NOMO-1 treated with DMSO at 0.1 percent for 48 hours (cell line): ENCODE data around the gene PRKCD.
"Not testable (repeated sequence)": the region's sequence is repeated elsewhere in the genome, so short reads cannot be mapped to it uniquely, and the experiment has no call there.

Experiments
- DNase-seq: peaks from one replicate; lab custom pipeline; 2025; ENCODE audit not compliant: unreplicated experiment; lab: John Stamatoyannopoulos, UW

PRKCD gene

GRCh38 chr3:53139906-53140846 is 20.8 kb upstream of the PRKCD start:
- DNase-seq: no peak

DNA sequence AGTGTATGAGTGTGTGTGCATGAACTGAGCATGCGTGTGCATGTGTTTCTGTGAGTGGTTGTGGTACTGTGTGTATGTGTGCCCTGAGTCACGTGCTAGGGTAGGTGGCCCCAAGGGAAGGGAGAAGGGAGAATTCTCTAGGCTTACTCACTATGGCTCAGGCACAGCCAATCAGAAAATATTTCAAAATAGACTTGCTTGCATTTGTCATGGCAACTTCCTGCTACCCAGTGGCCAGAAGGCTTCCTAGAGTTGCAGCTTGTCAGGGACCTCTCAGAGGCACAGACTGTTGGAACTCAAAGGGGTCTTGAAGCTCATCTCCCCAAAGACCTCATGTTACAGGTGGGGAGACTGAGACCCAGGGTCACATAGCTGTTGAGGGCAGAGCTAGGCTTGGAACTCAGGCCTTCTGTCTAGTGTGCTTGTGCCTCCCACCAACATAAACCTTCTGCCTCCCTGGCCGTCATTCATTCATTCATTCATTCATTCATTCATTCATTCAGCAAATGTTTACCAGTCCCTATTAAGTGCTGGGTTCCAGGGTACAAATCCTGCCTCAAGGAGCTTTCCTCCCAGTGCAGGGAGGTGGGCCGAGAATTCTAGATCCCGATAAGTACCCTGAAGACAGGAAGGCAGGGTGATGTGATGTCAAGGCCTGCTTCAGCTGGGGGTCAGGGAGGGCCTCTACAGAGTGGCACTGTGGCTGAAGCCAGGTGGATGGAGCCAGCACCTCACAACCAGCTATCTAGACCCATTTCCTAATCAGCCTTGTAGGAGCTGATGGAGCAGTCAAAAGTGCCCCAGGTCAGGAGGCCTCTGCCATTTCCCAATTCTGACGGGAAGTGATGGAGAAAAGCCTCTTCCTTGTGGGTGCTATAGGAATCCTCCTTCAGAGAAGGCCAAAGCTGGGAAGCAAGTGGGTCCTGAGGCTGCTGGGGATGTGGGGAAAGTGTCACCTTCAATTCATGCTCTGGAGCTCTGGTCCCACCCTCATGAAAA is 19.9 kb upstream of the PRKCD start:
- peak; percentile 89 for DNase-seq

DNA sequence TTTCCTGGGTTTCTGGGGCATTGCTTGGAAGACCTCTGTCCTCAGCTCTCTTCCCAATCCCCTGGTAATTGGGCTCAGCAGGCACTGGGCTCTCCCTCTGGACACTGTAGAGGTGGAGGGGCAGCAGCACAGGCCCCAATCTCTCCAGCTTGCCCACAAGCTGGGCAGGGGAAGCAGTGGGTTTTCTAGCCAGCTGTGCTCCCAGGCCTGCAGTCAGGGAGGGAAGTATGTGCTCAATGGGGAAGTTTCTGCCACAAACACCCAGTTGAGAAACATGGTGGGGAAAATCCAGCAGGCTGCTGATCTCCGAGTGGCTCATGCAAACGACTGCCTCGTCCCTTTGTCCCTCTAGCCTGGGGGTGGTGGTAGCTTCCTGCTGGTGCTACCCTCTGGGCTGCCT is 18.0 kb upstream of the PRKCD start:
- DNase-seq: peak; percentile 60

- DNase-seq: no peak
Measured at GRCh38 chr3:53144446-53144845, 16.6 kb upstream of the PRKCD start.

DNA sequence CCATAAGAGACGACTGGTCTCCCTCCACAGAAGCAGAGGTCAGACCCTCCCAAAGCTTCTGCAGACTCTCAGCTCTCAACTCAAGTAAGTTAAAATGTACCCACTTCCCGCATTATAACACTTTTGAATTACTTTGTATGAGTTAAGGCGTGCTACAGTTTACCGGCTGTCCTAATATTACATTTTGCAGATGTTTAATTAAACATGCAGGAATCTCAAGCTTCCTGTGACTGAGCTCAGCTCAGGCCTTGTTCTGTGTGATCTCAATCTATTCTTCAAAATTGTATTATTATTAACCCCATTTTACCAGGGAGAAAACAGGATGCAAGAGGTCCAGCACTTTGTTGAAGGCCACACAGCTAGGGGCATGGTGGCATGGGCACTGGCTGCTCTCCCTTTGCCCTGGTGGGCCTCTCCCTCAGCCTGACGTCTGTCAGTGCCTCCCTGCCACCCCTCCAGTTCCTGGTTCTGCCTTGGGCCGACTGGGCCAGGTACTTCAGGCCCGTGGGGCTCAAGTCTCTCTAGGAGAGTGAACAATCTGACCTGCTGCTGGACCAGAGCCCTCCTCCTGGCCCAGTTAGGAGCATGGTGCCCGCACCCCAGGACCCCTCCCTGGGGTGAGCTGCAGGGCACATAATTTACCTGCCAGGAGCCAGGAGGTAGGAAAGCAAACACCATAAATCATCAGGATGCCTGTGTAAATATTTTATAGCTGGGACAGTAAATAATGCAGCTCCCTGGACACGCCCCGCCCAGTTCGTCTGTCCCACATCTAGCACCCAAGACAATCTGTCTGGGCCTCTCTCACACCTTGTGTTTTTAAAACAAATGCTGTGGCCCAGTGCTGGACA is 15.9 kb upstream of the PRKCD start:
- no peak for DNase-seq

DNA sequence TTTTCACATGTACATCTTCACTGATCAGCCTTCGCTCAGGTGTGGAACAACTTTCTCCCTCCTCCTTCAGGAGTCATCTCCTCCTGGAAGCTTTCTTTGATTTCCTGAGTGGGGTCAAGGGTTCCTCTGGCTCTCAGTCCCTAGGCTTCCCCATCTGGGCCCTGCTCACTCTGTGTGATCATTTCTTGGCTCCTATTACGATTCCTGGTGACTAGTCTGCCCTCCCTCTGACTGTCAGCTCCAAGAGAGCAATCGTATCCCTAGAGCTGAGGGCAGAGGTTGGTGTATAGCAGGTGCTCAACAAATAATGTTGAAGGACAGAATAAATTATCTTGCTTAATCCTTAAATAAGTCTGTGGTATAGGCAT is 15.3 kb upstream of the PRKCD start:
- no peak for DNase-seq

GRCh38 chr3:53146319-53146891 is 14.6 kb upstream of the PRKCD start:
- DNase-seq: no peak

DNA sequence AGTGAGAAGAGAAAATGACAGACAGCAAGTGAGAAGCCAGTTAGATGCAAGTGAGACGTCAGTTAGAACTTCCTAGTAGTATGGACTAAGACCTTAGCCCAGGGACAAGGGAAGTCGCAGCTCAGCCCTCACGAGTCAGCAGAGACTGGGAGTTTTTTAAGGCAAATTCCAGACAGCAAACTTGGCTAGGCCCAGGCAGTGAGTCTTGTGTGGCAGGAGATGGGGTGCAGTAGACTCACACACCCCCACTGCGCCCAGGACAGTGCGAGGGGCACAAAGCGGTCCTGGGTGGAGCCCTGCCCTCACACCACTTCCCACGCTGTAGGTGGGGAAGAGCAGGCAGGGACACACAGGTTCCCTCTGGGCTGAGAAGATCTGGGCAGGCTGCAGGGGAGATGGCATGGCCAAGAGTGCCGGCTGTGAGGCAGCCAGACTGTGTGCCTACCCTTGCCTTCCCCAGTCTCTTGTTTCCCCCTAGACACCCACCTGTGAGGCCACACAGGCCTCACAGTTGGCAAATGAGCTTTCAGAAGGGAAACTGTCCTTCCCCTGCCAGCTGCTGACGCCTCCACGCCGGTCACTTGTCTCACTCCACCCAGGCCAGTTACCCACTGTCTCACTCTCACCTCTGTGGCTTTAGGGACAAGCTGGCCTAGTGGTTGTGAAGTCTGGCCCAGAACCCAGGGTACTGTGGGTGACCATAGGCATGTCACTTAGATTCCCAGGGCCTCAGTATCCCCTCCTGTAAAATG is 13.7 kb upstream of the PRKCD start:
- no peak for DNase-seq

- DNase-seq: no peak
Measured at GRCh38 chr3:53147903-53148400, 13.1 kb upstream of the PRKCD start.

DNA sequence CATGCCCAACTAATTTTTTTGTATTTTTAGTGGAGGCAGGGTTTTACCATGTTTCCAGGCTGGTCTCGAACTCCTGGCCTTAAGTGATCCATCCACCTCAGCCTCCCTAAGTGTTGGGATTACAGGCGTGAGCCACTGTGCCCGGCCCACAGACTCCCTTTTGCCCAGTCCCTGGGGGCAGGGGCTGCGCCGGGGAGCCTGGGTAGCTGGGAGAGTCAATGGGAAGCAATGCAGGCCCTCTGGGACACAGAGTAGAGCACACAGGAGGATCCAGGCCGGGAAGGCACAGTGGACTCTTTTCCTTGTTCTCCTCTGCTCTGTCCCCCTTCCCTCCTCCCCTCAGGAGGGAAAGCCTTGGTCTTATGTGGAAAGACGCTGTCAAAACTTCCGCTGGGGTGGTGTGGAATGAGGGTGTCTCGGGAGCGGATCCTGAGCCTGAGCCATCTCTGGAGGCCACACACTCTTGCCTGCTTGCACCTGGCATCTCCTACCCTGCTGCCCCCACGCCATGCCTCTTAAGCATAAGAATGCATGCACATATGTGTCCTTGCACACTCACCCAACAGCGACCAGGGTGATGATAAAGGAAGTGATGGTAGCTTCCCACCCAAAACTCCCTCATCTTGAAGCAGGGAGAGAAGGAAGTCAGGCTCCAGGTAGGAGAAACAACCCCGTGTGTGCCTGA is 11.9 kb upstream of the PRKCD start:
- no peak for DNase-seq

GRCh38 chr3:53149699-53150098 is 11.3 kb upstream of the PRKCD start:
- DNase-seq: no peak

GRCh38 chr3:53150247-53151085 is 10.5 kb upstream of the PRKCD start:
- DNase-seq: no peak

- DNase-seq: not testable (repeated sequence)
Measured at GRCh38 chr3:53151086-53151438, 9.9 kb upstream of the PRKCD start.

DNA sequence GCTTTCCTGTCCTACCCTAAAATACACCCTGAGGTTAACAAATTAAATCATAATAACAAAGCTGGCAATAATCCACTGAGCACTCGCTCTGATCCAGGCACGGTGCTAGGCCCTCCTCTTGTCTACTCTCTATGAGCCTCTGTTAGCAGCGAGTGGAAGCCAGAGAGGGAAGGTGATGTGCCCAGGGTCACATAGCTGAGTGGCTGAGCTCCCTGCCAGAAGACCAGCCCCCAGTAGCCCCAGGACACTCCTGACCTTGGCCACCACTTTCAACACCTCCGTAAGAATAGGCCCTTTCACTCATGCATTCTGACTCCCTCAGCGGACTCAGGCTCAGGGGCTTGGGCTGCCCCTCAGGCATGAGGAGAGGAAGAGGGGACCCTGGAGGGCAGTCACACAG is 9.5 kb upstream of the PRKCD start:
- no peak for DNase-seq

DNA sequence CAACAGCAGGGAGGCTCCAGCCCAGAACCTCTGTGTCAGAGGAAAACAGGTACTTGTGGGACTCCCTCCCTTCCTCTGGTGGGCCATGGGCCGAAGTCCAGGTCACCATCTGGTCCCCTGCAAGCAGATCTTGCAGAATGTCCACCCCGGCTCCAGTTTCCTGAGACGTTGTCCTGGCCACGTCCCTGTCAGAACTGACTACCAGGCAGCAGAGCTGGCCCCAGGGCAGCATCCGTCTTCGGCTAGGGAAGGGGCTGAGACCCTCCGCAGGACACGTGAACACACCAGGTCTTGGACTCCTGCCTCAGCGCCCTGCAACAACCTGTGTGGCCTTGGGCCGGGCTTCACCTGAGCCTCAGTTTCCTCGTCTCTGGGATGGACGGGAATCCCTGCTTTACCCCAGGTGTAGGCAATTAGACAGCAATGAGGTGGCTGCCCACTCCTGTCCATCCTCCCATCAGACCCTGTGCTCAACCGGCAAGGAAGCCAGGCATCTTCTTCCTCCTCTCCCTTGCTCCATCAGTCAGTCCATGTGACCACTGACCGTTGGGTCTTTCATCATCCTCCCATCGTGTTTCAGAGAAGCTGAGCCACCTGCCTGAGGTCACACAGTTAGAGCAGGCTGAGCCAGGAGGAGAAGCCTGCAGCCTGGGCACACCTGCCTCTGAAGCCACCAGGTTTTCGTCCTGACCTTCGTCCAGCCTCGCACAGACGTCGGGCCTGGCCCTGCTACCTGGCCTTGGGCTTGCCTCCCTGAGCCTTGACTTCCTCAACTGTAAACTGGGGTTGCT is 8.9 kb upstream of the PRKCD start:
- DNase-seq: peak; percentile 8

- DNase-seq: no peak
Measured at GRCh38 chr3:53153264-53153823, 7.7 kb upstream of the PRKCD start.

DNA sequence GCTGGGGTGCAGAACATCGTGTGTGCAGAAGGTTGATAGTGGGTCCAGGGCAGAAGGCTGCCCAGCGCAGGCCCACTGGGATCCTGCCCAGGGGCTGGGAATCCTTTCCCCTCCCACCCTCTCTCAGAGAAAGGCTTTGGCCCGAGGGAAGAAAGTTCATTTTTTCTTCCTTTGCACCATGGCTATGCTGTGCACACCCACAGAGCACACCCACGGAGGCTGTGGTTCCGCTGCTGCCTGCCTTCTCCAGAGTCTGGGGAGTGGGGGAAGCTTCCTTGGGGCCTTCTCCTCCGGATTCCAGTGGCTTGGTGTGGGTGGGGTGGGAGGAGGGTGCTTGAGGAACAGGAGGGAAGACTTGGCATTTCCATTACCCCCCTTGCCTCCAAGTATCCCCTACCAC is 7.0 kb upstream of the PRKCD start:
- no peak for DNase-seq
